HG03095 (cell line): Measurements from ENCODE around the gene IDH2.
A peak's percentile ranks its signal among the peaks of the same experiment; 100 is the strongest.
"Not testable (repeated sequence)": the region's sequence is repeated elsewhere in the genome, so short reads cannot be mapped to it uniquely, and the experiment has no call there.

ENCODE experiments used
- ATAC-seq: cut with Tn5 transposase; IDR thresholded peaks from one replicate; pipeline ENCODE4 v1.9.1; 2021; ENCODE audit warnings: moderate library complexity; ENCODE audit not compliant: unreplicated experiment

IDH2 gene

DNA sequence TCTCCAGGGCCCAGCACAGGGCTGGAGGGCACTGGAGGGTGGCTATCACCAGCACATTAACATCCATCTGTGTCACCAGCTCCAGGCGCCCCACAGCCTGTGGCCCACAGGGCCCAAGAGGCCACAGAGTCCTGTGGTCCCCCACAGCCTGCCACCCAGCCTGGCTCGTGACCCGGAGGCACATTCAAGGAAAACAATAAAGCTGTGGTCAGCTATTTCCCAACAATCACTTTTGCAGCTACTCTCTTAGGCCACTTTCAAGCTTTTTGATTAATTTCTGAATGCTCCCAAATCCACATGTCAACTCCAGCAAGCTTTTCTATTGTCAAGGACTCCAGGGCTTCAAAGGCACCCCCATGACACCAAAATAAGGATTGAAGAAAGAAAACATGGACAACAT is 16.7 kb downstream of the IDH2 start:
- ATAC-seq: no peak

GRCh38 chr15:90084876-90085423 is 17.3 kb downstream of the IDH2 start:
- no peak for ATAC-seq

GRCh38 chr15:90083954-90084607 is 18.2 kb downstream of the IDH2 start:
- no peak for ATAC-seq

GRCh38 chr15:90083419-90083818 is 18.8 kb downstream of the IDH2 start:
- ATAC-seq: no peak

DNA sequence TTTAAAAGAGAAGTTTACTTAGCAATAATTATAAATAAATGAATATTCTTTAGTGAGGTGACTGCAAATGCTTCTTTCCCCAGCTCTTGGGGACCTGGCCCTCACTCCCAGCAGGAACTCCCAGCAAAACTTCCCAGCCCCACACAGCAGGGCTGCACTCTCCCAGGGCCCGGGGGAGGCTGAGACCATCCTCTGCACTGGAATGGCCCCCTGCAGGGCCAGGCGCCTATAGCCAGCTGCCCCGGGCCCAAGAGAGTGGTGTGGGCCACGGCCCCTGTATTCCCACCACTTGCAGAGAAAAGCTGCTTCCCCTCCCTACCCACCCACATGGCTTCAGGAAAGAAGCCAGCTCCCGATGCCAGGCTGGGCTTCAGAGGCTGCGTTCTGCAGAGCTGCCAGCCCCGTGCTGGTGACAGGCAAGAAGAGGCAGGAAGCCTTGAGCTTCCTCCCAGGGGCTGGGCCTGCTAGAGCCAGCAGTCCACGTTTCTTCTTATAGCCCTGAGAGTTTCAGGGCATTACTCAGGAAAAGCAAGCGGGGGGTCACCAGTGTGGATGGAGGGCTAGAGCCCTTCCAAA is 20.0 kb downstream of the IDH2 start:
- no peak for ATAC-seq

- no peak for ATAC-seq
Observed at GRCh38 chr15:90080818-90081393, 21.4 kb downstream of the IDH2 start.

- no peak for ATAC-seq
Observed at GRCh38 chr15:90080458-90080755, 21.9 kb downstream of the IDH2 start.

DNA sequence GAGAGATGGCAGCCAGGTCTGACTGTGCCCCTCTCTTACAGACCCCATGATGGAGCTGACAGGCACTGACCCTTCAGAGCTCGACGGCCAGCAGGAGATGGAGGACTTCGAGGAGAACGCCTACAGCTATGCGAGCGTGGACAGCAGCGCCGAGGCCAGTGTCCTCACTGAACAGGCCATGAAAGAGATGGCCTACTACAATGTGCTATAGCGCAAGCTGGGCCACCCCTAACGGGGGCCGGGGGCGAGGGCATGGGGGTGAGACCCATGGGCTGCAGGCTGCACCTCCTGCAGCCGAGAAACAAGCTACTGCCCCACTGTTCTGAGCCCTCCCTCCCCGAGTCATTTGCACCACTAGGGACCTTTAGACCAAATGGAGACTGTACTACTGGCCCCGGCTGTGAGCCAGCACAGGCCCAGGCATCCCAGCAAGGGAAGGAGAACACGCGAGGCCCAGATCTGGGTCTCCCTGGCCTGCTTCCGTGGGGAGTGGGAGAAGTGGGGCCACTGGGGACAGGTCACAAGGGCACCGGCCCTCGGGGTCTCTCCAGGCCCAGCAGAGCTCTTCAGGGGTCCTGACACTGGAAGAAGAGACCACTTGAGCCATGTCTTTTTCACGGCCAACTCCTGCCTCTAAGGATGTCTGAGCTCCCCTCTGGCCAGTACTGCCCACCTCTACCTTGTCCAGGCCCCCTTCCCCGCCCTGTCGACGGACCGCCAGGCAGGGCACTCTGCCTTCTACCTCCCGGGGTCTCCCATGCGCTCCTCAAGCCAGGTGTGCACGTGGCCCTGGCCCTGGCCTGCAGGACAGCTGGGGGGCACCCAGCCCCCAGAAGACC is 22.4 kb downstream of the IDH2 start:
- ATAC-seq: no peak

GRCh38 chr15:90078965-90079364 is 23.3 kb downstream of the IDH2 start:
- ATAC-seq: no peak

GRCh38 chr15:90076716-90077115 is 25.6 kb downstream of the IDH2 start:
- ATAC-seq: no peak

DNA sequence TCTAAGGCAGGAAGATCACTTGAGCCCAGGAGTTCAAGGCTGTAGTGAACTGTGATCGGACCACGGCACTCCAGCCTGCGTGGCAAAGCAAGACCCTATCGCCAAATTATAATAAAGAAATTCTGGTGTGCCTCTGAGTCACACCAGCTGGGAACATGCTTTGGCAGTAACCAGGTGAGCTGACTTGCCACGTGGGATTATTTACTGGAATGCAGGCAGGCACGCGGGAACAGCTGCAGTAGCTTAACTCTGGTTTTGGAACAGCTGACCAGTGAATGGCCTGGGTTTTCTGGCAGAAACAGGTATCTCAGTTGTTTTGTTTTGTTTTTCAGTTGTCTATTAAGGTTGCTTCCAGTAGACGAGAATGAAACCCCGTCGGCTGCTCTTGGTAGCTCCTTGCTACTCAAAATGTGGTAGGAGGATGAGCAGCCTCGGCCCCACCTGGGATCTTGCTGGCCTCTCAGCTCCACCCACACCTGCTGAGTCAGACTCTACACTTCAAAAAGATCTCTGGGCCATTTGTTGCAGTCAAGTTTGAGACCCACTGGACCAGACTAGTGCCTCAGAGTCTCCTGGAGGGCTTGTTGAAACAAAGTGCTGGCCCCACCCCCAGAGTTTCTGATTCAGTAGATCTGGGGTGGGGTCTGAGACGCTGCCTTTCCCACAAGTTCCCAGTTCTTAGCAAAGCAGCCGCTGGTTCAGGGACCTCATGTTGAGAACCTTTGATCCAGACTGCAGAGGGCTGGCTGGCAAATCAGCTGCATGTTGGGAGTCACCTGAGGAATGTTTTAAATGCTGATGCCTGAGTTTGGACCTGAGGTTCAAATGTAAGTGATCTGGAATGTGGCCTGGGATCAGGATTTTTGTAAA is 26.6 kb downstream of the IDH2 start:
- ATAC-seq: no peak

DNA sequence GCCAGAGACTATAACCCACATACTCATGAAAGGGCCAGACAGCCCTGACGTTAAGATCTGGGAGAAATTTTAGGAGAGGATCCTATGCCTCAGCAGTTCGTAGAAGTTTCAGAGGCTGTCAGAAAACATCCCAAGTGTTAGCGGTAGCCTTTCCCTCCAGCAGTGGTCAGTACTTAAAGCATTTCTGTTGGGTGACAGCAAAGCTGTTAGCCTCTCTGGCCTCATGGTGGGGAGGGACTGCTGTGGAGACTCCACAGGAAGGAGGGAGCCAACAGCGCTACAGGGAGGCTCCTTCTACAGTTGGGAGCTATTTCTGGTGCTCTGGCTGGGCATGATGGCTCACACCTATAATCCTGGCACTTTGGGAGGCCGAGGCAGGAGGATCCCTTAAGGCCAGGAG is 27.4 kb downstream of the IDH2 start:
- no peak for ATAC-seq

DNA sequence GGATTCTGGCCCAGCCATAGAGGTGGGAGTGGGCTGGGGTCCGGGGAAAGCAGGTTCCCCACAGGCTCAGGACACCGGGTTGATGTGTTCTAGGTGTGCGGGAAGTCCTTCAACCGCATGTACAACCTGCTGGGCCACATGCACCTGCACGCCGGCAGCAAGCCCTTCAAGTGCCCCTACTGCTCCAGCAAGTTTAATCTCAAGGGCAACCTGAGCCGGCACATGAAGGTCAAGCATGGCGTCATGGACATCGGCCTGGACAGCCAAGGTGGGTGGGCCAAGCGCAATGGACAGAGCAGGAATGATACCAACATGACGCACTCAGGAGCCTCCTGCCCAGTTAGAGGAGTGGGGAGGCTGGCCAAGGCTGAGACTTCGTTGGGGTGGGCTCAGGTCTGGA is 28.2 kb downstream of the IDH2 start:
- no peak for ATAC-seq

DNA sequence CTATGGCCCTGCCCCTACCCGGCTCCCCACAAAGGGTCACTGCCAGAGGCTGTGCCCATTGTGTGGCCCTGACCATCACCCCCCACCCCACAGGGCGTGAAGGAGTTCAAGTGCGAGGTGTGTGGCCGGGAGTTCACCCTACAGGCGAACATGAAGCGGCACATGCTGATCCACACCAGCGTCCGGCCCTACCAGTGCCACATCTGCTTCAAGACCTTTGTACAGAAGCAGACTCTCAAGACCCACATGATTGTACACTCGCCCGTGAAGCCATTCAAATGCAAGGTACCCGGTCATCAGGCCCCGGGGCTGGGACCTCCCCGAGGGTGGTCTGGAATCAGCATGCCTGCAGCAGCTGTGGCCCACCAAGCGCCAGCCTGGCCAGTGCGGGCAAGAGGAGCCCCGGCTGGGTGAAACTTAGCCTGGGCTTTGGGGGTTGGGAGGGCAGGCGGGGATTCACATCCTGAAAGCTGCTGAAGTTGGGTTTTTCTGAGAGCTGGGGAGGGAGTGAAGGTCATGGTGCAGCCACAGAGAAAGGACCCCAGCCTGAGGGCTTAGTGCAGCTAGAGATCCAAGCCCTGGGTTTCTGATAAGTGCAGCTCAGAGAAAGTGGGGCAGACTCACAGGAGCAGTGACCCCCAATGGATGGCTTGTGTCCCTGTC is 29.2 kb downstream of the IDH2 start:
- ATAC-seq: no peak

DNA sequence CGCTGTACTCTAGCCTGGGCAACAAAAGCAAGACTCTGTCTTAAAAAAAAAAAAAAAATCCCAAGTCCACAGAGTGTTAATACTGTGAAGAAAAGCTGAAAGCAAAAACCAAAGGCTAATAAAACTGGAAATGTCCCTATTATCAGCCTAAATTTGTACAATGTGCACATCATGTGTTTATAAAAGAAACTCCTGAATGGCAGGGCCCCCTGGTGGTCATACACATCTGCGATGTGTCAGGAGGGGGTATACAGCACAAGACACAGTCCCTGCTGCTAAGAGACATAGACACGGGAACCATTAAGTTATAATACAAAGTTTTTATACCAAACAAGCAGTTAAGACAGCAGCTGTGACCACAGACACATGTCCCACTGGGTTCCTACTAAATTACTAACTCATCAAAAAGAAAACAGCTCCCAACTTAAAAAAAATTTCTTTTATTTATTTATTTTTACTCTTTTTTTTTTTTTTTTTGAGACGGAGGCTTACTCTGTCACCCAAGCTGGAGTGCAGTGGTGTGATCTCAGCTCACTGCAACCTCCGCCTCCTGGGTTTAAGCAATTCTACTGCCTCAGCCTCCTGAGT is 31.0 kb downstream of the IDH2 start:
- ATAC-seq: peak; percentile 51

- not testable (repeated sequence) for ATAC-seq
Observed at GRCh38 chr15:90070623-90071022, 31.6 kb downstream of the IDH2 start.

- no peak for ATAC-seq
Observed at GRCh38 chr15:90067953-90068606, 34.2 kb downstream of the IDH2 start.

- no peak for ATAC-seq
Observed at GRCh38 chr15:90067181-90067952, 34.9 kb downstream of the IDH2 start.

DNA sequence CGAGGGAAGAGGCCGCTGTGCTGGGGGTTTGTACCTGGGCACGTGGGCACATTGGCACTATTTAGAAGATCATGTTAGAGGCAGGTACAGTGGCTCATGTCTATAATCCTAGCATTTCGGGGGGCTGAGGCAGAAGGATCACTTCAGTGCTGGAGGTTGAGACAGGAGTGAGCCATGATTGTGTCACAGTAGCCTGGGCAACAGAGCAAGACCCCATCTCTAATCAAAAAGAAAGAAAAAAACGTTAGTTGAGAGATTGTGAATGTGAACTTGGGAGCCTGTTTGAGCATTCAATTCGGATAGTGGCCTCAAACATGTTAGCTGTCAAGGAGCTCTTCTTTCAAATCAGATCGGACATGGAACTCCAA is 36.6 kb downstream of the IDH2 start:
- no peak for ATAC-seq
